Liver (tissue), 9 donors: ENCODE results near the gene SAT1. TPM values are rescaled to one million over a fixed set of nuclear protein-coding genes. Genes with fewer than 3 reads are reported as not detected.

ENCODE experiments used
- DNase-seq: peaks from one replicate; pipeline ENCODE4 v3.0.0-alpha.2; 2017; ENCODE audit warnings: low spot score
- H3K27ac ChIP-seq, 2 donors: one replicate each; pipeline ENCODE4 v1.7.0; 2013; ENCODE audit warnings: inconsistent platforms in 2 of 2, low read length in 2 of 2, control low read depth in 1 of 2, low read depth in 1 of 2, mild to moderate bottlenecking in 1 of 2
- H3K27me3 ChIP-seq, 4 donors: one replicate each; pipeline versions ENCODE4 v1.6.1 to v1.7.0; 2013; ENCODE audit warnings: low read length in 3 of 4, inconsistent platforms in 1 of 4, mild to moderate bottlenecking in 1 of 4, moderate library complexity in 1 of 4; ENCODE audit not compliant: control insufficient read depth in 4 of 4, insufficient read depth in 4 of 4
- H3K36me3 ChIP-seq, 4 donors: one replicate each; pipeline versions ENCODE4 v1.6.1 to v1.7.0; 2013; ENCODE audit warnings: low read length in 3 of 4, mild to moderate bottlenecking in 3 of 4, low read depth in 1 of 4, moderate library complexity in 1 of 4; ENCODE audit not compliant: control insufficient read depth in 4 of 4, insufficient read depth in 3 of 4
- H3K4me1 ChIP-seq, 4 donors: one replicate each; pipeline versions ENCODE4 v1.6.1 to v1.7.0; 2013; ENCODE audit warnings: low read length in 3 of 4, mild to moderate bottlenecking in 3 of 4, moderate library complexity in 1 of 4; ENCODE audit not compliant: control insufficient read depth in 4 of 4, insufficient read depth in 4 of 4
- H3K4me3 ChIP-seq, 3 donors: one replicate each; pipeline versions ENCODE4 v1.6.1 to v1.7.0; 2013; ENCODE audit warnings: low read length in 3 of 3, control low read depth in 1 of 3, low read depth in 1 of 3, mild to moderate bottlenecking in 1 of 3
- H3K9ac ChIP-seq, 2 donors: one replicate each; pipeline ENCODE4 v1.7.0; 2013; ENCODE audit warnings: low read length in 2 of 2, mild to moderate bottlenecking in 2 of 2, moderate library complexity in 2 of 2, control low read depth in 1 of 2, low read depth in 1 of 2
- H3K9me3 ChIP-seq, 4 donors: one replicate each; pipeline versions ENCODE4 v1.6.1 to v1.7.0; 2013; ENCODE audit warnings: low read length in 3 of 4; ENCODE audit not compliant: control insufficient read depth in 4 of 4
- CTCF ChIP-seq: fragments of 150-350 bp; IDR thresholded peaks from 2 replicates; pipeline ENCODE4 v1.5.1; 2017; ENCODE audit warnings: improper control_type of control experiment, low read depth, low read length; ENCODE audit not compliant: missing input control
- FOXA2 ChIP-seq: IDR thresholded peaks from 2 replicates; pipeline ENCODE4 v1.6.1; 2016; ENCODE audit warnings: antibody characterized with exemption
- HNF4A ChIP-seq, 2 donors: conservative IDR thresholded peaks; 2 replicates each; pipeline ENCODE4 v1.6.1; 2016; ENCODE audit warnings: antibody characterized with exemption in 2 of 2, mild to moderate bottlenecking in 2 of 2
- HNF4G ChIP-seq: IDR thresholded peaks from 2 replicates; pipeline ENCODE4 v1.6.1; 2016; ENCODE audit warnings: antibody characterized with exemption
- JUND ChIP-seq, 2 donors: IDR thresholded peaks; 2 replicates each; pipeline ENCODE4 v1.6.1; 2016; ENCODE audit warnings: antibody characterized with exemption in 2 of 2
- MAX ChIP-seq: IDR thresholded peaks from 2 replicates; pipeline ENCODE4 v1.6.1; 2016; ENCODE audit warnings: antibody characterized with exemption
- NR2F2 ChIP-seq: IDR thresholded peaks from 2 replicates; pipeline ENCODE4 v1.6.1; 2016; ENCODE audit warnings: antibody characterized with exemption
- RAD21 ChIP-seq, 2 donors: IDR thresholded peaks; 2 replicates each; pipeline ENCODE4 v1.6.1; 2016; ENCODE audit warnings: antibody characterized with exemption in 2 of 2, mild to moderate bottlenecking in 2 of 2
- RXRA ChIP-seq, 2 donors: IDR thresholded peaks; 2 replicates each; pipeline ENCODE4 v1.6.1; 2017 to 2018; ENCODE audit warnings: antibody characterized with exemption in 2 of 2, mild to moderate bottlenecking in 1 of 2
- YY1 ChIP-seq: IDR thresholded peaks from 2 replicates; pipeline ENCODE4 v1.6.1; 2016; ENCODE audit warnings: antibody characterized with exemption, mild to moderate bottlenecking
- WGBS: extraction: QIAGEN DNeasy Blood & Tissue Kit; methylation state at CpG from one replicate; pipeline ENCODE4 v1.1.7; 2013; 5-methylcytosine and 5-hydroxymethylcytosine counted together
- polyA plus RNA-seq, 2 donors: library from polyadenylated mRNA; stranded (reverse) in 1 of 2; unstranded in 1 of 2; fragments of 200-250 nt in 1 of 2; fragments of >200 nt in 1 of 2; fragmentation: Nextera tagmentation in 1 of 2; extraction: Ambion mirVana in 1 of 2; gene quantifications; one replicate each; pipeline versions ENCODE4 v1.2.1 to v1.2.3, GENCODE V29; 2013 to 2015
- total RNA-seq, 2 donors: library from RNA; depleted of rRNA; stranded (reverse); fragments of >200 nt; gene quantifications; one replicate each; pipeline ENCODE4 v1.2.3, GENCODE V29; 2014
- TF ChIP-seq, protein P1 (sequence below): IDR thresholded peaks from 2 replicates; pipeline ENCODE4 v1.6.1; 2016; ENCODE audit warnings: antibody characterized with exemption
- donor health status: healthy.
- donor health status: healthy.
- donor health status: healthy.
- donor health status: healthy.
- donor health status: healthy.

SAT1 gene
- total and polyA plus RNA-seq, 4 donors: 105 to 780 (median 296) TPM

DNA sequence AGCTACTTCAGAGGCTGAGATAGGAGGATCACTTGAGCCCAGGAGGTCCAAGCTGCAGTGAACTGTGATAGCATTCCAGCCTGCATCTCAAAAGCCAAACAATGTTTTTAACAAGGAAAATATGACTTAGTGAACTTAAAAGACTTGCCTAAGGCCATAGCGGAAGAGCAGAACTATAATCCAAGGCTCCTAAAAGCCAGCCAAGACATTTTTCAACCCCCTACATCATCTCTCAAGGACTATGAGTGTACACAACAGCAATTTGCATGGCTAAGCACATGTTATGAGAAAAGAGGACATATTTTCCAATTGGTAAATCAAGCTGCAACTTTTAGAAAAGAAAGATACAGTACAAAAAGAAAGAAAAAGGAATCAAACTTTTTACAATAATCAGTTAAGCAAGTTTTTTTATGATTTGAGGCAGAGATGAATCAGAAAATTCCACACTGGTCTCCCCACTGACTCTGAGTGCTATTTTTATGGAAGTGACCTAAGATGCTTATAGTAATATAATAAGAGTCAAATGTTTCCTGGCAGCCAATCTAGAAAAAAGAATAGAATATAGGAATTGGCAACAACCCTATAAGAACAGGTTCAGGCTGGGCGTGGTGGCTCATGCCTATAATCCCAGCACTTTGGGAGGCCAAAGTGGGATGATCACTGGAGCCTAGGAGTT, 30.1 kb upstream of the SAT1 start:
- Histone ChIP-seq H3K36me3 (no peaks in the 10 kb centered on the region), H3K9me3 (no peaks in the 10 kb centered on the region), H3K27me3 (no peaks in the 10 kb centered on the region), H3K4me1 (peaks cover 0 to 14% (median 6%) of the 10 kb centered on the region in 4 donors), H3K9ac (no peak overlapping the region), H3K27ac (no peak overlapping the region), H3K4me3 (no peak overlapping the region)
- no peak for TF ChIP-seq HNF4A (conservative IDR thresholded peaks at IDR 0.05)
- no peak for TF ChIP-seq YY1
- no peak for TF ChIP-seq FOXA2
- no peak for TF ChIP-seq RXRA (IDR thresholded peaks at IDR 0.05)
- no peak for DNase-seq
- 95% methylated on average over 2 of the region's 2 CpGs for WGBS

DNA sequence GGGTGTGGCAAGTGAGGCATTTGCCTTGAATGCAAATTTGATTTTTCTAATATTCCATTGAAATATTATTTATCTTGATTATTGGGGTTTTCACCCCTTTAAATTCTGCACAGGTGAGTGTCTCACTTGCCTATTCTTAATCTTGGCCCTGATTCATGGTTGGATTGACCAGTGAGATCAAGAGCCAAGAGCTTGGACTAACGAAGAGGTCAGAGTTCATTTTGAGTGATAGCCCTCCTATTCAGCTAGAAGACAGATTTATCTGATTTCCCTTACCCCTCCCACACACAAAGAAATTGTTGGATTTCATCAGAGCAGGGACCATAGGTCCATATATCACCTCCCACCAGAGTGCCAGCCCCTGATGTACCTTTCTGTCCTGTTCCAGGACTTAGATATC, 28.3 kb upstream of the SAT1 start:
- no peak overlapping the region for H3K27ac ChIP-seq
- DNase-seq: no peak
- H3K36me3 ChIP-seq: no peaks in the 10 kb centered on the region
- WGBS: 30% methylated on average over 1 of the region's 1 CpG
- TF ChIP-seq MAX (no peak), HNF4A (conservative IDR thresholded peaks at IDR 0.05) (peak; percentile 33 to 37), RXRA (IDR thresholded peaks at IDR 0.05) (peak in 1 of 2 donors; percentile 22), HNF4G (no peak)
- TF ChIP-seq, protein P1, sequence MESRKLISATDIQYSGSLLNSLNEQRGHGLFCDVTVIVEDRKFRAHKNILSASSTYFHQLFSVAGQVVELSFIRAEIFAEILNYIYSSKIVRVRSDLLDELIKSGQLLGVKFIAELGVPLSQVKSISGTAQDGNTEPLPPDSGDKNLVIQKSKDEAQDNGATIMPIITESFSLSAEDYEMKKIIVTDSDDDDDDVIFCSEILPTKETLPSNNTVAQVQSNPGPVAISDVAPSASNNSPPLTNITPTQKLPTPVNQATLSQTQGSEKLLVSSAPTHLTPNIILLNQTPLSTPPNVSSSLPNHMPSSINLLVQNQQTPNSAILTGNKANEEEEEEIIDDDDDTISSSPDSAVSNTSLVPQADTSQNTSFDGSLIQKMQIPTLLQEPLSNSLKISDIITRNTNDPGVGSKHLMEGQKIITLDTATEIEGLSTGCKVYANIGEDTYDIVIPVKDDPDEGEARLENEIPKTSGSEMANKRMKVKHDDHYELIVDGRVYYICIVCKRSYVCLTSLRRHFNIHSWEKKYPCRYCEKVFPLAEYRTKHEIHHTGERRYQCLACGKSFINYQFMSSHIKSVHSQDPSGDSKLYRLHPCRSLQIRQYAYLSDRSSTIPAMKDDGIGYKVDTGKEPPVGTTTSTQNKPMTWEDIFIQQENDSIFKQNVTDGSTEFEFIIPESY: no peak
- no peaks in the 10 kb centered on the region for H3K27me3 ChIP-seq
- no peak overlapping the region for H3K9ac ChIP-seq
- H3K4me1 ChIP-seq: peaks cover 0 to 14% (median 6%) of the 10 kb centered on the region in 4 donors
- H3K4me3 ChIP-seq: no peak overlapping the region
- no peaks in the 10 kb centered on the region for H3K9me3 ChIP-seq

DNA sequence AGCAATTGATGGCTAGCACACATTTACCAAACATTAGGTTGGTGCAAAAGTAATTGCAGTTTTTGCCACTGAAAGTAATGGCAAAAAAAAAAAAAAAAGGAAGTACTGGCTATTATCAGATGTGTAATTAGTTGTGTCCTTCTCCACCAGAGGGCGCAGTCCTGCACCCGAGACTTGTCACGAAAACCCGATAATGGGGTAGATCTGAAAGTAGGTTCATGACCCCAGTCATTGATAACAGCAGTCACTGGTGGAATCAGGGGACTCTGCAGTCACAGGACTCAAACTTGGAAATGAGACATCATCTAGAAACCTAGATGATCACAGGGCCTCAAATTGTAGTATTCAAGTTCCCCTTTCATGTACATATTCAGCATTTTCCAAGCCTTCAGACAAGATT, 26.8 kb upstream of the SAT1 start:
- TF ChIP-seq JUND (IDR thresholded peaks at IDR 0.05) (no peak), RAD21 (IDR thresholded peaks at IDR 0.05) (peak; percentile 72 to 85), CTCF (peak; percentile 57), YY1 (peak; percentile 38), HNF4A (conservative IDR thresholded peaks at IDR 0.05) (peak in 1 of 2 donors; percentile 27), FOXA2 (no peak), RXRA (IDR thresholded peaks at IDR 0.05) (peak; percentile 25 to 72), NR2F2 (no peak)
- H3K9ac ChIP-seq: no peak overlapping the region
- H3K27me3 ChIP-seq: no peaks in the 10 kb centered on the region
- no peak overlapping the region for H3K27ac ChIP-seq
- H3K36me3 ChIP-seq: no peaks in the 10 kb centered on the region
- no peaks in the 10 kb centered on the region for H3K9me3 ChIP-seq
- peaks cover 0 to 14% (median 6%) of the 10 kb centered on the region in 4 donors for H3K4me1 ChIP-seq
- WGBS: under 1% methylated on average over 4 of the region's 4 CpGs
- peak; percentile 62 for DNase-seq
- no peak overlapping the region for H3K4me3 ChIP-seq
